ENCODE data around the gene TNNI2.

Gene TNNI2

GRCh38 chr11:1847926-1848639 is 9.3 kb downstream of the TNNI2 start:
- DNase-seq: no peak

- DNase-seq: no peak
Observed at GRCh38 chr11:1848640-1849430, 10.1 kb downstream of the TNNI2 start.

- no peak for DNase-seq
Observed at GRCh38 chr11:1851468-1852180, 12.8 kb downstream of the TNNI2 start.

DNA sequence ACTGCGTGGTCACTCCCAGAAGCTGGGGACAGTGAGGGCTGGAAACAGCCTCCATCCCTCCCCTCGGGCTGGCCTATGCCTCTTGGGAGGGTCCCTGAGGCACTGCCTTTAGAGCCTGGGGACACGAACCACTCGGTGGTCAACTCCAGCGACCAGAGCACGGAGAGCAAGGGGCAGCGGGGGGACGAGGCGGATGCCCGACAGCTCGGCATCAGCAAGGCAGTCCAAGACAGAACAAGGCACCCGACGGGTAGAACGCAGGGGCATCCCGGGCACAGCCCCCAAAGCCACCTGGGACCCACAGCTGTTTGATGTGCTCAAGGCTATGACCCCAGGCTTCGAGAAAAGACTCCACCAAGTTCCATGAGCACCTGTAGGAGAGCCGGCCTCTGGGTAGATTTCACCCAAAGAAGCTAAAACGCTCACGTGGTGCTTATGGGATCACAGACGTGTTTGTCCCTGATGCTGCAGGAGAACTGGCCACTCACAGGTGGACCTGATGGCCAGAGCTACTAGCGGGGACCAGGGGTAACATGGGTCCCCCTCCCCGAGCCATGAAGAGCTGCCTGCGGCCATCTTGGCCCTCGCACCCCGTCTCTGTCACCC is 13.6 kb downstream of the TNNI2 start:
- DNase-seq: no peak

- no peak for DNase-seq
Observed at GRCh38 chr11:1852877-1853276, 14.1 kb downstream of the TNNI2 start, which contains the start of gene LSP1. TSS of gene LSP1 (plus strand) at chr11:1853084. CDS start at chr11:1853145, 61 bp downstream.

DNA sequence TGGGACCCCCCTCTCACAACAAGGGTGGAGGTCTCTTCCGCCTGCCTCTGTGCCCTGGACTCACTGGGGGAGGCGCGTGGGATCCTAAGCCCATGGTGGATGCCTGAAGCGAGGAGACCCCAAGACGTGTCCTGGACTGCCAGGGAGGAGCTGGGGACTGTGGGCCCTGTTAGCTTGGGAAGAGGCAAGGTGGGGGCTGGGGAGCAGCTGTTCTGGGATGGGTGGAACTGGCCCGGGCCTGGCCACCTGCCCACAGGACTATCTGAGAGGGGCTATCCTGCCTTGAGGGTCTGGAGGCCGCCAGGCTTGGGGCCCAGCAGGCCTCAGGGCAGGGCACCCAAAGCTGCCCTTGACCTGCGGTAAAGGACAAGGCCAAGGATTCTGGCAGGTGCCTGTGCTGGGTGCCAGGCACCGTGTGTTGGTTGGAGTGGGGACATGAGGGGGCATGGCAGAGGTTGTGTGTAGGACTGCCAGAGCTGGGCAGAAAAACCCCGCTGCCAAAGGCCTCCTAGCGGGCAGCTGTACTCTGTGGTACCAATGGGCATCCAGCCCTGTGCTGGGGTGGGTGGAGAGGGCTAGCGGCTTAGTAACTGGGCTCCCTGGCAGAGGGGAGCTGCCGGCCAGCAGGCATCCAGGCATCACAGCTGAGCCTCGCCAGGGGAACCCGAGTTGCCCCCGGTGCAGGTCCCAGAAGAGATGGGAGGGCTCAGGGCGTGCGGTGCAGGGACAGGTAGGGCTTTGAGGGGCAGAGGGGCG is 14.8 kb downstream of the TNNI2 start:
- no peak for DNase-seq

GRCh38 chr11:1854132-1854948 is 15.6 kb downstream of the TNNI2 start:
- DNase-seq: no peak

- no peak for DNase-seq
Observed at GRCh38 chr11:1854949-1855885, 16.4 kb downstream of the TNNI2 start.

GRCh38 chr11:1855886-1856265 is 17.1 kb downstream of the TNNI2 start:
- DNase-seq: no peak

DNA sequence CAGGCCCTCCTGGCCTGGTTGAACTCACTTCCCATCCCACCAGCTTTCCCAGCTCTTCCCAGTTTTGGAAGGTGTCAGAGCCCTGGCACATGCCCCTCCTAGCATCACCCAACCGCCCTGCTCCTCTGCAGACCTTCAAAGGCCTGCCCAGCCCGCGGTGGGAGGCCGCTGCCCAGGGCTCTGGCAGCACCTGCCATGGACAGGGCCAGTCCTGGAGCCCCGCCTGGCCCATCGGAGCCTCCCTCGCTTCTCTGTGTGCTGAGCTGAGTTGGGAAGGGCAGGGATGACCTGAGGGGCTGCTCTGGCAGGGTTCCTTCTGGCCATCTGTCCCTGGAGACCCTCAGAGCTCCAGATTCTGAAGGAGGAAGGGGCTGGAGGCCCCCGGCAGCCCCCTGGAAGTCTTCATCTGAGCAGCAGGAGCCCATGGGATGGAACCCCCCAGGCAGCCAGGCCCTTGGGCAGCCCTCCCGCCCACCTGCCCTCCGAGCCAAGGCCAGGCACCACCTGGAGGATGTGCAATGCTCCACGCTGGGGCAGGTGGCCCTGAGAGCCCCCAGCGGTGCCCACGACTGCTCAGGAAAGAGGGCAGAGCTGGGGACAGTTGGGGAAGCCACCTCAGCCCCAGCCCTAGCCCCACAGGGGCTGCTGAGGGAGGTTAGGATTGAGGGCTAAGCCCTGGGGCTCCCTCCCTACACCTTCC is 17.7 kb downstream of the TNNI2 start:
- no peak for DNase-seq

- DNase-seq: no peak
Observed at GRCh38 chr11:1857064-1857463, 18.3 kb downstream of the TNNI2 start.

GRCh38 chr11:1858154-1858553 is 19.4 kb downstream of the TNNI2 start:
- no peak for DNase-seq

DNA sequence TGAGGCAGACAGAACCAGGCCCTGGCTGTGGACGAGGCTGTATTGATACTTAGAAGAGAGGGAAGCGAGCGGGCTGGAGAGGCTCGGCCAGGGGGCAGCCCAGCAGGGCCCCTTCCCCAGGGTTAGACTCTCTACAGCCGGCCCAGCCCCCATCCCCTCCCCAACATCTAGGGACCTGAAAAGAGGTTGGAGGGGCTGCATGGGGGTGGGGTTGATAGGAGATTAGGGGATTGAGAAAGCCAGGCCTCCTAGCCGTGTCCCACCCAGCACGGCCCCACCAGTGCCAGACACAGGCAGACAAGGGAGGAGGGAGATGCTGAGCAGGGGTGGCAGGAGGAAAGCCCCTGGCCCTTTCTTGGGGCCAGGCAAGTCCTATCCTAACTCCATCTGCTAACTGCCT is 19.8 kb downstream of the TNNI2 start:
- no peak for DNase-seq

DNA sequence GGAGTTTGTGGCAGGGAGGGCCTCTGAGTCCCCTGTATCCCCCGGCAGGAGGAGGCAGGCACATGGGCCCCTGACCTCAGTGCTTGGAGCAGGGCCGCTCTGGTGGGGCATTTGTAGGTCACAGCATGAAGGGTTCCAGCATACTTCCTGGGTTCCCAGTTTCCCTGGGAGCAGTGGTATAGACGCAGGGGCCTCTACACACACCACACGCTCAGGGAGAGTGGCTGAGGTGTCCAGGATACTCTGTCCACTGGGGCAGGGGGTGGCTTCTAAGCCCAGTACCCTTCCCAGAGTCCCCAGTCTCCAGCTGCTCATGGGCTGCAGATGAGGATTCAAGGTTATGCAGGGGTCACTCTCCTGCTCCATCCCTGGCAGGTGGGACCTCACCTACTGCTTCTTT is 20.2 kb downstream of the TNNI2 start:
- DNase-seq: no peak

- no peak for DNase-seq
Observed at GRCh38 chr11:1860108-1860507, 21.3 kb downstream of the TNNI2 start.

DNA sequence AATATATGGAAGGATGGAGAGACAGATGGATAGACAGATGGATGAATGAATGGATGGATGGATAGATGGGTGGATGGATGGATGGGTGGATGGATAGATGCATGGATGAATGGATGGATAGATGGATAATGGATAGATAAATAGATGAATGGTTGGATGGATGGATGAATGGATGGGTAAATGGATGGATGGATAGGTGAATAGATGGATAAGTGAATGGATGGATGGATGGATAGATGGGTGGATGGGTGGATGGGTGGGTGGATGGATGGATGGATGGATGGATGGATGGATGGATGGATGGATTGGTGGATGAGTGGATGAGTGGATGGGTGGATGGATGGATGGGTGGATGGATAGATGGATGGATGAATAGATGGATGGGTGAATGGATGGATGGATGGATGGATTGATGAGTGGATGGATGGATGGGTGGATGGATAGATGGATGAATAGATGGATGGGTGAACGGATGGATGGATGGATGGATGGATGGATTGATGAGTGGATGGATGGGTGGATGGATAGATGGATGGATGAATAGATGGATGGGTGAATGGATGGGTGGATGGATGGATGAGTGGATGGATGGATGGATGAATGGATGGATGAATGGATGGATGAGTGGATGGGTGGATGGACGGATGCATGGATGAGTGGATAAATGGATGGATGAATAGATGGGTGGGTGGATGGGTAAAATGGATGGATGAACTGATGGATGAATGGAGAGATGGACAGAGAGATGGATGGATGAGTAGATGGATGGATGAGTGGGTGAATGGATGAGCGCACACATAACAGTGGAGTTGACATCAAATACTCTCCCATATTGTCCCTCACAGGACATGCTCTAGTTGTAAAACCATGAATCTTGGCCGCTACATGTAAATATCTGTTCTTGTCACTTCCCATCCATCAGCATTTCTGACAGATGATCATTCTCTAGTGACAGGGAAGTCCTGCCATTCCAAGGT is 22.9 kb downstream of the TNNI2 start:
- DNase-seq: no peak

GRCh38 chr11:1862588-1863351 is 24.0 kb downstream of the TNNI2 start:
- no peak for DNase-seq

All from NCI-H1436 treated with DMSO at 0.1 percent for 48 hours (cell line).